NK-92 (cell line): Measurements from ENCODE around the gene PRR15L.

Experiments used
- DNase-seq: peaks from one replicate; lab custom pipeline; 2025; ENCODE audit not compliant: unreplicated experiment; lab: John Stamatoyannopoulos, UW

PRR15L gene

GRCh38 chr17:47907932-47908562 is 49.6 kb downstream of the PRR15L start:
- DNase-seq, result no peak

GRCh38 chr17:47906443-47906842 is 51.2 kb downstream of the PRR15L start:
- DNase-seq, result no peak

GRCh38 chr17:47905221-47905733 is 52.4 kb downstream of the PRR15L start:
- DNase-seq, result no peak

- no peak for DNase-seq
These were observed 55.5 kb downstream of the PRR15L start for GRCh38 chr17:47902039-47902744.
